Sciatic nerve (tissue), 2 donors: ENCODE measurements around the gene FBN2. TPM values are rescaled to one million over a fixed set of nuclear protein-coding genes. Genes with fewer than 3 reads are reported as not detected.

Experiments used
- ATAC-seq: fragments of 200-7000 bp; cut with Tn5 transposase; one replicate; pipeline ENCODE4 v1.9.1; 2020; ENCODE audit warnings: mild to moderate bottlenecking, moderate library complexity
- DNase-seq: peaks from one replicate; pipeline ENCODE4 v3.0.0-alpha.2; 2020; ENCODE audit warnings: low spot score
- intact Hi-C: fragments of 100-400 bp; cut with DNase I; formaldehyde crosslinking; loops from one replicate; pipeline ENCODE4 v1.14.2; 2022
- total RNA-seq: library from RNA; stranded (reverse); fragmentation: NEBNext Ultra II Directional; extraction: Animal tissue kit (Norgen Biotek cat#: 25700); gene quantifications from one replicate; pipeline ENCODE4 v1.2.1, GENCODE V29; 2021
- donor health status: DM: no; HTN: no; CAD: no.
- donor health status: DM: no; HTN: no; CAD: no.

The FBN2 gene
- total RNA-seq, 1 donor from 2014 or later: 6.5 TPM

DNA sequence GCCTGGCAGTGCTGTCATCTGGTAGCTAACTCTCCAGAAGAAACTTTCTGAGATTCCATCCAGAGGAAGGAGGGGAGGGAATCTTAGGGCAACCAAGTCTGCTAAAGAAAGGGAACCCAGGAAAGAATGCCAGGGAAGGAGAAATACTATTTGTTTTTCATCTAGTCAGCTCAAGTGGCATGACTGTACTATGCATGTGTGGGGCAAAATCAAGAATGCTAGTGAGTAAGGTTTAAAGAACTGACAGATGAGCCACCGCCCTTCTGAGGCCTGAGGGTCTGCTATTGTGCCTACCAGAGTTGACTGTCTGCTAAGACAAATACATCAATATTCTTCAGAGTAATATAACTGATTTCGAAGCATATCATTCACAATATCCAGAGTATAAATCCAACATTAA is 250.3 kb downstream of the FBN2 start:
- intact Hi-C loops: no loop called here
- DNase-seq (no peak), ATAC-seq (no peak)

DNA sequence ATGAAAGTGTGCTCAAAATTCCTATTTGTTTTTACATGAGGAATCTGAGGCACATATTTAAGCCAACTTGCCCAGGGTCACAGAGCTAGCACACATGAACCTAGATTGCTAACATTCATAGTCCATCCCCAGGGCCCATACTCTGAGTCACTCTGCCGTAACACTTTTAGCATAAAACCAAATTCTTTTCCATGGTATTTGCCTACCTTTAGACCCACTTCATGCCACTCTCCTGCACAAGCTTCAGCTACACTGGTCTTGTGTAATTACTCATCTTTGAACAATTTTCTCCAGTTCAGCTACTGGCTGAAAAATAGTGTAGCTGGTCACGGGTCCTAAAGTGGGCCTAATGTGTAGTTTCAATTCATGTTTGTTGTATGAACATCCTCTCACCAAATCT is 253.8 kb downstream of the FBN2 start:
- DNase-seq (no peak), ATAC-seq (no peak)
- intact Hi-C loops: no loop called here

DNA sequence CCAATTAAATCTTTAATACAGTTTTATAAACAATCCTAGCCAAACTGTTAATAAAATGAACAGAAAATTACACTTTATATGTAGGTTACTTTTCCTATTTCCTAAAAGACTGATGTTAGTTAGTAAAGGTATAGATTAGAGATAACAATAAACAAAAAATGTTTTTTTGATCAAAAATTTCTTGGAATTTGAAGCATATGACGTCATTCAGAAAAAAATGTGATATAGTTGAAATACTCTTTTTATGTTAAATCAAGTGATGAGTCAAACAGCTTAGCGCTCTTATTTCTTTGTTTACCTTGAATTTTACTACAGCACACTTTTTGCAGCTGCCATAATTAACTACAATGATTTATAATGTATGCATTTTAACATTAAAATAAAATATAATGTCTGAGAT is 258.7 kb downstream of the FBN2 start:
- intact Hi-C loops: no loop called here
- ATAC-seq: no peak
- no peak for DNase-seq

DNA sequence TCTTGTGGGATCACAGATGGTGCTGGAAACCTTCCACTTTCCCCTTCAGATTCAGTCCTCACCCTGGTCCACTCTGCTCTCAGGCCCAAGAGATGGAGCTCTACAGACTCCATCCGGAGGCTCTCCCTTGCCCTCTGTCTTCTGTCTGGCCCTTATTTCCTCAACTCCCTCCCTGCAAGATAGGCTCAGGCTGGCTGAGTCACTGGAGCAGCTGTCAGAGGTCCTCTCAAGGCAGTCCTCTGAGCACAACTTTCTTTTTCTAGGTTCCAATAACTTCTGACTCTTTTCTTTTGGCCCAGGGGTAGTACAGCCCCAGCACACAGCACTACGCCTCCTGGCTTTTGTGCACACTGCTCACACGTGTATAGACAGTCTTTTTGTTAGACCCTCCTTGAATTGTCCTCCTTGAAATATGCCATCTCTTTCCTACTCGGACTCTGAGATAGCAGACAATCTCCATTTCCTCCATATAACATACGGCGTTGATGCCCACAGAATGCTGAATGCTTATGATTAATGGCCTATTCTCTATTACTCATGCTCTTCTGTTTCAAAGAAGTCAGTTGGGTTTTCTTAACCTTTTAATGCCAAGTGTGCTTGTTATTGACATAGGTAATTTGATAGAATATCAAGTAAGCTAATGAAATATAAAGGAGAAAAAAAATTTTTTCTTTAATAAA is 261.4 kb downstream of the FBN2 start:
- ATAC-seq: no peak
- DNase-seq: no peak
- intact Hi-C loops: no loop called here

DNA sequence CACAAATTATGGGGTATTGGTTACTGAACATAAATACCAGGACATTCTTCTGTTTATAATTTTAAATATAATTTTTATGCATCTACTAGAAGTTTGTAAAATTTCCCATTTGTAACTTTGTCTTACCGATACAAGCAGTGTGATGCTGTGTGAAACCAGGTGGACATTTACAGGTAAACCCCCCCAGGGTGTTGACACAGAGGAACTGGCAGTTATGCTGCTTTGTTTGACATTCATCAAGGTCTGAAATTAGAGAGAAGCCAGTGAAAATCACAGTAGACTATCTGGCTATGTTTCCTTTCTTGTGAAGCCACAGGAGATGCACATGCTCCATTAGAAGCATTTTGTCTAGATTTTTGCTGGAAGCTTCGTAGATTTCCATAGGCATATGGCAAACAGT is 263.6 kb downstream of the FBN2 start:
- intact Hi-C loops: no loop called here
- no peak for ATAC-seq
- no peak for DNase-seq

DNA sequence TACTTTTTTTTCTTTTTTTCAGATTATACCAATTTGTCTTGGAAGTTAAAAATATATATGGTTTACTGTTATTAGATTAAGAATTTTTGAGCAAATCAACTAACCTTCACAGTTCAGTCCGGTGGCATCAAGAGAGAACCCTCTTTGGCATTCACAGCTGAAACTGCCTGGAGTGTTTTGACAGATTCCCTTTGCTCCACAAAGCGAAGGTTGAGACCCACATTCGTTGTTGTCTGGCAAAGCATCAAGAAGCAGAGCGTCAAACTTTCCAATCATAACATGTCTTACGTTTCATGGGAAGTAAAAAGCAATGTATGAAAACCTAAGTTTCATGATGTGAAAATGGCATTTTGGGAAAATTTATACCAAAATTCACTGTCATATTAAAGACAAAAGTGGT is 264.3 kb downstream of the FBN2 start:
- DNase-seq (no peak), ATAC-seq (no peak)
- intact Hi-C loops: no loop called here

DNA sequence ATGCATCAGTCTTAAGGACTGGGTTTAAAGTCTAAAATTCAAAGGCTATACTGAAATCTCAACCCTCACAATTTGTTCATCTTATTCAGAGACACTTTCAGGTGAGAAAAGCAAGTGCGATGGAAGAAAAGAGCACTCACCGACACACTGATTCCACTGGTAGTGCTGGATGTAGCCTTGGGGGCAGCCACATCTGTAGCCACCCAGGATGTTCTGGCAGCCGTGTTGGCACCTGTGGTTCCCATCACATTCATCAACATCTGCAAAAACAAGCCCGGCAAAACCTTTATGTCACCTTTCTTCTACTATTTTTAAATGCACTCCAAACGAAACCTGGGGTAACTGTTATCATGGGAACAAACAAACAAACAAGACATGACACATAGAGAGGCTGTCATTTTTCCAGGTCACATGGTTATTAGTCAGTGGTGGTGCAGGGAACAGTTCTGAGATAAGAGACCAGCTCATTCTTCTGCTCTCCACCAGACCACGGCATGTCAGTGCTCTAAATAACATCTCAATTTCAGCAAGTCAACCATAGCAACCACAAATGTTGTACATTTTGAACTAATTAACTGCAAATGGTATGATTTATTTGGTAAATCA is 266.1 kb downstream of the FBN2 start:
- DNase-seq (no peak), ATAC-seq (no peak)
- intact Hi-C loops: no loop called here

DNA sequence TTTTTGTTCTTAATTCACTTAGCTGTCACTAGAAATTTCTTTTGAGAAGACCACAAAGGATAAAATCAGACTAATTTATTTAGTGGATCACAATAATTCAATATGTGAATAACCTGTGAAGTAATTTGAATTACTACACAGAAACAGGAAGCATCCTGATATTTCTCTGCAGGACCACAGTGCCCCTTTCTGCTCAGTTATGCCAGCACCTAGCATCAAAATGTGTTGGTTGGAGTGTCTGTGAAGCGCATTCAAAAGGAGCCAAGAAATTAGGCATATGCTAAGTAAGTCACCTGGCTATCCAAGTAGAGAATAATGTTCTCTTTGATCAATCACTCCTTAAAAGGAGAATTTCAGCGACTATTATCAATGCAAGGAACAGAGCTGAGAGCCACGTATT is 267.0 kb downstream of the FBN2 start:
- intact Hi-C loops: no loop called here
- ATAC-seq (no peak), DNase-seq (no peak)

DNA sequence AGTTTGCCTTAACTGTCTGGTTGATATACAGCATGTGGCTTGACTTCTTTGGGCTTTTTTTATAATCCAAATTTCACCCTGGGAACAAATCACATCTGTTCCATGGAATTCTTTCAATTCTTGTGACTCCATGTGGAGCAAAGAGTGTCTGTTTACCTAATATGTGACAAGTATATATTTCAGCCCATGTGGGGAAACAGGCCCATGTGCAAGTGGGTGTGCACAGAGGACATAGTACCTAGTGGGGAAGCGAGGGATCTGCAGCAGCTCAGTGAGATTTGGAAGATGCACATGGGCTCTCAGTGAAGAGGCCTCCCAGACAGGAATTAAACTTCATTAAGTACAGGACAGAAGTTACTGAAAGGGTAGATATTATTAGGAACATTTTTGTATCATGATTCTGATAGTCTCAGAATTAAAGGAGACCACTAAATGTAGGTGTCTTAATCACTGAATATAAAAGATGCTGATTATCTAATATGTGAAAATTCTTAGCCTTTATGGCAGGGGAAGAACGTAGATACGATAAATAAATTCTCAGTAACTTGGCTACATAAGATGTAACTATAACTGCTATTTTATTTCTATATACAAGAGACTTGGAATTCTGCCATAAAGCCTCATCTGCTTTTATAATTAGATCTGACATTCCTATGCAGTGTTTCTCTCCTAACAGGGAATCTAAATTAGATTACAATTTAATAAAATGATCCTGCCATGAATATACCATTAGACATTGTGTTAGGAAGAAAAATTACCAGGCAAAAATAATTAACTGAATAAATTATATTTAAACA is 273.3 kb downstream of the FBN2 start:
- no peak for DNase-seq
- intact Hi-C loops: no loop called here
- ATAC-seq: peak; percentile 47

DNA sequence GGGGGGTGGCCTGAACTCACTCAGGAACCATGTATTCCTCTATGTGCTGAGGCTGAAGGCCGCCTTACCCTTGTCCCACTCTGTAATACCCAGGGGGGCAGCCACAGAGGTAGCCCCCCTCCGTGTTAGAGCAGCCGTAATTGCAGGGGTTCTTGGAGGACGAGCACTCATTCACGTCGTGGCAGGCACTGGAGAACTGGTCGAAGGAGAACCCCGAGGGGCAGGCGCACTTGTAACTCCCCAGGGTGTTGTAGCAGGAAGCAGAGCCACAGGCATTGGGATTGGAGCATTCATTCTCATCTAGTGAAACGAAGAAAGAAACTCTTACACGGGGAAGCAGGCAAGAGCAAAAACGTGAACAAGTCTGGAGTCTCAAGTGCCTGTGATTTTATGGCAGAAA is 274.7 kb downstream of the FBN2 start:
- intact Hi-C loops: no loop called here
- no peak for DNase-seq
- peak; percentile 18 for ATAC-seq

DNA sequence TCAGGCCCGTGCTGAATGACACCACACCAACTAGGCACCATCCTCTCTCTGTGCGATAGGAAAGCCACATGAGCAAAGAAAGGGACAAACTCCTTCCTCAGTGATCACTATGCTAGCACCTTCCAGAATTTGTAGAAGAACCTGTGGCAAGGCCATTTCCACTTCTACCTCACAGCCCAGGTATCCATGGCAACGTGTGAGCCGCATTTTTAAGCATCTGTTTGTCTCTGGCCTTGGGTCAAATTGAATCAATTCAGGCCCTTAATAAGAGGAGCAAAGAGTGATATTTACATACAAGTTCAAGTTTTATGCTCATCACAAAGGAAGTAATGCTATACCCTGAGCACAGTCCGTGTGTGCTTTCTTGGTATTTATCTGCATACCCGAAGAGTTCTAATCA is 275.1 kb downstream of the FBN2 start:
- intact Hi-C loops: no loop called here

DNA sequence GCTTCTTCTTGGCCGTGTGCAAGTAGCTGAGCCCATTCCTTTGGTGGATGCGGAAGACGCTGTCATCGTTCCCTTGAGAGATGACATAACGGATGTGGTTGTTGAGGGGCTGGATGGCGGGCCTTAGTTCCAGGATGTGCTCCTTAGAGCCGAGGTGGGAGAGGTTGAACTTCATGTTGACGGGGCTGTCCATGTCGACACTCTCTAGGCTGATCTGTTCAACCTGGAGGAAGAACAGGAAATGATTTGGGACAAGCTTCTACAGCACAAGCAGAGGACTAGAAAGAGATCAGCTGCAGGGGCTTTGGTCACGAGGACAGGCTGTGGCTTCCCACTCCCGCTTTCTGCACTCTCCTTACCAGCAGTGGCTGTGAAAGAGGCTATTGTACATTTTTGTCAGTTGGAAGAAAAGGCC is 278.4 kb downstream of the FBN2 start:
- DNase-seq (no peak), ATAC-seq (peak; percentile 87)
- intact Hi-C loops: no loop called here

More for the DNA sequence above, 275.1 kb downstream of the FBN2 start:
- ATAC-seq (no peak), DNase-seq (no peak)

DNA sequence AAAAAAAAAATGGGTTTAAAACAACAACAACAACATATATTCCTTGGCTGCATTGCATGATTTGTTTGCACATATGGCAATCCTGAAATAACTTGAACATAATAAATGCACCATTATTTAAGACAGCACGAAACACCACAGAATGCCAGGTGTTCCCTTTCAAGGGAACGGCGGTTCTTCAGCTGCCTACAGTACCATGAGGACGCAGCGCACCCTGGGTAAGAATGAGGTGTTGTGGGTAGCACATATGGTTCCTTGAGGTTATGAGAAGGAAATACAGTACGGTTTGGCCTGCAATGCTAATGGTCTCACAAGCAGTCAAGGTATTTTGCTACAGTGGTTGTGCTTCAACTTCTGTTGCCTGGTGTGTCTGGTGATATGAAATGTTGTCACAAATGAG is 279.7 kb downstream of the FBN2 start:
- no peak for DNase-seq
- ATAC-seq: no peak
- intact Hi-C loops: no loop called here

DNA sequence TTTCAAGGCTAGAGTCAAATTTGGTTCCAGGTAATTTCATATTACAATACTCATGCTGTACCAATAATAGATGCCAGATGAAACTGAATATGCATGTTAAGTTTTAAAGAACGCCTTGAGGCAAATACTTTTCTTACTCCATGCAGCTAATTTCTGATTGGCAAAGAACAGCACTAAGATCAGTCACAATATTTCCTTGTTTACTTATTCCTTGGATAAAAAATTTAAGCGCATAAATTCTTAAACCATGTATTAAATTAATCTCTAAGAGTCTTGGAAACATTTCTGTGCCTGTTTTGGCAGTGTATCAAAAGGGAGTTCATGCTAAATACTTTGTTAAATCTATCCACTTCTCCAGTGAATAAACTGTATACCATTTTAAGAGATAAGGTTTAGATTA is 281.0 kb downstream of the FBN2 start:
- DNase-seq (no peak), ATAC-seq (no peak)
- intact Hi-C loops: no loop called here

DNA sequence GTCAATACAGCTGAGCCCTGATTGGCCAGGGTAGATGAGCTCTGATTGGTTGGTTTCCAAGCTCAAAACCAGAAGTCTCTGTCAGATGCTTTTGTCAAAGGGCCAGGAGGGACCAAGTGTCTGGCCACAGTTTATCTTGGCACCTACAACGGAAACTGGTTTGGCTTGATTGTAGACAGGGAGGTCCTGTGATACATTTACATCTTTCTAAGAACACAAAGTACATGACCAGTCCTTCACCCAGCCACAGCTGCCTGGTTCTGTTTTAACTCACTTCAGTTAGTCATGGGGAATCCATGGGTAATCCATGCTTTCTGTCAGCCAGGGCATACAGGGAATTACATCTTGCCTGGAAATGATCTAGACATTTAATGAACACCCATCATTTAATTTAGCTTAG is 283.3 kb downstream of the FBN2 start:
- intact Hi-C loops: no loop called here

DNA sequence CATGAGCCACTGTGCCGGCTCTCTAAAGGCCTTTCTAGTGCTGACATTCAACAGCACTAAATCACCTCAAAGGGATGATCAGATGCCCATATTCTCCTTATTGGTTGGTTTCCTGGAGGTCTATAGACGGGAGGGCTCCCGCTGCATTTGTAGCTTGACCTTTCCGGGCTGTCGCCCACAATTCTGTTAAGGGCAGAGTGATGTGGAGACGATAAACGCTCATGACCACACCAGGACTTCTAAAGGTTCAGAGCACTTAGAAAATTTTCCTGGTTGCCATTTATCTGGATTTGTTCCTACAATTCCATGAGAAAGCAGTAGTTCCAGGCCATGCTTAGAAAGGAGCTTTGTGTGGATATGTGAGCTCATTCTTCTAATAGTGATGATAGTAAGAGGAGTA is 284.2 kb downstream of the FBN2 start:
- intact Hi-C loops: no loop called here
- ATAC-seq (no peak), DNase-seq (no peak)

More for the DNA sequence above, 283.3 kb downstream of the FBN2 start:
- DNase-seq (no peak), ATAC-seq (no peak)

DNA sequence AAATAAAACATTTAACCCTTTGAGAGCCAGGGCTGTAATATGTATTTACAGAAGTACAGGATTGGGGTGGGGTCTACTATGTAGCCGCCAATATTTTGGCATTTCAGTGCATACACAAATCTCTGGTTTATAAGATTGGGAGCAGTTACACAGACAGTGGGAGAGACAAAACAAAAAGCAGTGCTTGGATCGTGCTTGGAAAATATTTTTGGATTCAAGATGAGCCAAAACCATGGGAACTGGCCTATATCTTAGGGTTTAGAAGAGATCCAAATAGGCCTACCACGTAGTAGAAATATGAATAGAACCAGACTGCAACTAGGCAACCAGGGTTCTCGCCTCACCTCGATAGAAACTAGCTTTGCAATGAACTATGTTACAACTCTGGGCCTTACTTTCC is 284.9 kb downstream of the FBN2 start:
- intact Hi-C loops: no loop called here
- no peak for DNase-seq
- no peak for ATAC-seq

DNA sequence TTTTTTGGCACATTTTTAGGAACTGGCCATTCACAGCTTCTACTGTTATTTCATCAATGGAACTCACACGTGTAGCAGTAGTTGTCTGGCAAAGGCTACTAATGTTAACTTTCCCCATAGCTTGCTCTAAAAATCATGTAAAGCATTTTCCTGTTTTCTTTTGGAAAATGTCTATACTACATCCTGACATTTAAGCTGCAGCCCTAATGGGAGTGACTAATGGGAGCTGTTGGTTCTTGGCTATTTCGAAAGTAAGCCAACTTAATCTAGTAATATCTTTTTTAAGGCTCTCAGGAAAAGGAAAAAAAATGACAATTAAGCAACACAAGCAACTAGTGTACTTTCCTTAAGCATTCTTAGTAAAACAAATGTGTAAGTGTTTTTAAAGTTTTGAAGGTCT is 285.3 kb downstream of the FBN2 start:
- intact Hi-C loops: no loop called here
- ATAC-seq (no peak), DNase-seq (no peak)

DNA sequence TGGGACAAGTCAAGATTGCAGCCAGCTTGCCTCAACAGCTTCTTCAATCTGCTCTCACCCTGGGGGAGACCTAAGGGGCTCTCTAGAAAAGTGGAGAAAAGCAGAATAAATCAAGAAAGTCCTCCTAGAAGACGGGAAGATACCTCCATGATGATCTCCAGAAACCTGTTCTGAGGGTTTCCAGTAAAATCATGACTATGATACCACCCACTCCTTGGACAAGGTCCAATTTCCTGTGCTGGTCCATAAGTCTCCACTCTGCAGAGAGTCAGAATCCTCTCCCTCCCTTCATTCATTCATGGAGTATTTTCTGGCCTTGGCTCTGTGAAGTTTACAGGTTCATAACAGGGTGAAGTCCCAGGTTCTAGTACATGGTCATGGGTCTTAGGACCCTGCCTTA is 285.8 kb downstream of the FBN2 start:
- intact Hi-C loops: no loop called here
- ATAC-seq (no peak), DNase-seq (no peak)

DNA sequence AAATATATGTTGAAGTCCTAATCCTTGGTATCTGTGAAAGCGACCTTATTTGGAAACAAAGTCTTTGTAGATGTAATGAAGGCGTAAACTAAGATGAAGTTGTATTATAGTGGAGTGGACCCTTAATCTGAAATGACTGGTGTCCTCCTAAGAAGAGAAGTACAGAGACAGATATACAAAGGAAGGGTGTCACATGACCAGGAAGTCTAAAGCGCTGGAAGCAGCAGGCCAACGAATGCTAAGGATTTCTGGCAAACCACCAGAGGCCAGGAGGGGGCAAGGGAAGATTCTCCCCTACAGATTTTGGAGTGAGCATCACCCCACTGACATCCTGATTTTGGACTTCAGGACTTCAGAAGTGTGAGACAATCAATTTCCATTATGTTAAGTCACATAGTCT is 292.1 kb downstream of the FBN2 start:
- no peak for ATAC-seq
- intact Hi-C loops: no loop called here
- DNase-seq: no peak
